ENCODE data around the gene MANSC1.
A peak's percentile ranks its signal among the peaks of the same experiment; 100 is the strongest.

DNA sequence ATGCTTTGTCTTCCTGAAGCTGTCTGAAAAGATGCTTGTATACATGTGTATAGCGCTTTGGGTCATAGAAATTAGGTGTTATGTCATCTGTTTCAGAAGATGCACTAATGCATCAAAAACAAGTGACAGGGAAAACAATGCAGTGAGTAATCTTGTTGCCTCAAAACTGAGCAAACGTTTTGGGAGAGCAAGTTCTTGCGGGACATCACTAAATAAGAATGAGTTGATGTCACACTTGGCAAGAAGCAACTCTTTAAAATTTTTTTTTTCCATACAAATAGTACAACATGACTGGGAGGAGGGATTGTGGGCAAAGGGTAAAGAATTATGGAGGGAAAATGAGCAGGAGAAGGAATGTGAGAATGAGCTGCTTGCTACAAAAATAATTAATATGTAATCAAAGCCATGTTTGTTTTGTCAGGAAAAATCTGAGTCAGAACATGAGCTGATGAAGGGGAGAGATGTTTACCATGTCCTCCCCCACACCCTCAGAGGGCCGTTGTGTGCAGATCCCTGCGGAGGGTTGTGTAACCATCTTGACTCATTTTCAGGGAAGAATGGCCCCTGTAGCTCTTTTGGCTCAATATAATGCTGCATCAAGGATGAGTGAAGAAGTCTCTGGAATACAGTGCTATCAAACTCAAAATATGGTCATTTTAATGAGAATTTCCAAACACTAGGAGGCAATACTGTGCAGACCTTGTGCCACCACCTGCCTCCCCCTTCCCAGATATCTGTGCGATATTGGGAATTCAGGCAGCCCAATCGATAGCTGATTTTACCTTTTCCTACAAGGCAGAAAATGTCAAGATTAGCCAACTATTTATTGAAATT lies 48.2 kb upstream of the MANSC1 start:
- TF ChIP-seq ESRRG (CRISPR knock-in tag; IDR thresholded peaks at IDR 0.05) (no peak), ZNF565 (CRISPR knock-in tag; conservative IDR thresholded peaks at IDR 0.05; ENCODE audit: low read depth) (no peak), ZNF70 (CRISPR knock-in tag; IDR thresholded peaks at IDR 0.05) (no peak)
- TF ChIP-seq, protein P1, sequence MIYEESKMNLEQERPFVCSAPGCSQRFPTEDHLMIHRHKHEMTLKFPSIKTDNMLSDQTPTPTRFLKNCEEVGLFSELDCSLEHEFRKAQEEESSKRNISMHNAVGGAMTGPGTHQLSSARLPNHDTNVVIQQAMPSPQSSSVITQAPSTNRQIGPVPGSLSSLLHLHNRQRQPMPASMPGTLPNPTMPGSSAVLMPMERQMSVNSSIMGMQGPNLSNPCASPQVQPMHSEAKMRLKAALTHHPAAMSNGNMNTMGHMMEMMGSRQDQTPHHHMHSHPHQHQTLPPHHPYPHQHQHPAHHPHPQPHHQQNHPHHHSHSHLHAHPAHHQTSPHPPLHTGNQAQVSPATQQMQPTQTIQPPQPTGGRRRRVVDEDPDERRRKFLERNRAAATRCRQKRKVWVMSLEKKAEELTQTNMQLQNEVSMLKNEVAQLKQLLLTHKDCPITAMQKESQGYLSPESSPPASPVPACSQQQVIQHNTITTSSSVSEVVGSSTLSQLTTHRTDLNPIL (CRISPR knock-in tag; IDR thresholded peaks at IDR 0.05; ENCODE audit: low read depth): peak; percentile 79
- TF ChIP-seq, protein P2, sequence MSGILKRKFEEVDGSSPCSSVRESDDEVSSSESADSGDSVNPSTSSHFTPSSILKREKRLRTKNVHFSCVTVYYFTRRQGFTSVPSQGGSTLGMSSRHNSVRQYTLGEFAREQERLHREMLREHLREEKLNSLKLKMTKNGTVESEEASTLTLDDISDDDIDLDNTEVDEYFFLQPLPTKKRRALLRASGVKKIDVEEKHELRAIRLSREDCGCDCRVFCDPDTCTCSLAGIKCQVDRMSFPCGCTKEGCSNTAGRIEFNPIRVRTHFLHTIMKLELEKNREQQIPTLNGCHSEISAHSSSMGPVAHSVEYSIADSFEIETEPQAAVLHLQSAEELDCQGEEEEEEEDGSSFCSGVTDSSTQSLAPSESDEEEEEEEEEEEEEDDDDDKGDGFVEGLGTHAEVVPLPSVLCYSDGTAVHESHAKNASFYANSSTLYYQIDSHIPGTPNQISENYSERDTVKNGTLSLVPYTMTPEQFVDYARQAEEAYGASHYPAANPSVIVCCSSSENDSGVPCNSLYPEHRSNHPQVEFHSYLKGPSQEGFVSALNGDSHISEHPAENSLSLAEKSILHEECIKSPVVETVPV (CRISPR knock-in tag; IDR thresholded peaks at IDR 0.05): no peak
